GM21360 (cell line): ENCODE data around the gene MCF2L.
"Not testable (repeated sequence)": the region's sequence is repeated elsewhere in the genome, so short reads cannot be mapped to it uniquely, and the experiment has no call there.

Source experiments
- ATAC-seq: cut with Tn5 transposase; IDR thresholded peaks from one replicate; pipeline ENCODE4 v1.9.1; 2021; ENCODE audit warnings: mild to moderate bottlenecking, moderate library complexity; ENCODE audit not compliant: unreplicated experiment

Gene MCF2L

DNA sequence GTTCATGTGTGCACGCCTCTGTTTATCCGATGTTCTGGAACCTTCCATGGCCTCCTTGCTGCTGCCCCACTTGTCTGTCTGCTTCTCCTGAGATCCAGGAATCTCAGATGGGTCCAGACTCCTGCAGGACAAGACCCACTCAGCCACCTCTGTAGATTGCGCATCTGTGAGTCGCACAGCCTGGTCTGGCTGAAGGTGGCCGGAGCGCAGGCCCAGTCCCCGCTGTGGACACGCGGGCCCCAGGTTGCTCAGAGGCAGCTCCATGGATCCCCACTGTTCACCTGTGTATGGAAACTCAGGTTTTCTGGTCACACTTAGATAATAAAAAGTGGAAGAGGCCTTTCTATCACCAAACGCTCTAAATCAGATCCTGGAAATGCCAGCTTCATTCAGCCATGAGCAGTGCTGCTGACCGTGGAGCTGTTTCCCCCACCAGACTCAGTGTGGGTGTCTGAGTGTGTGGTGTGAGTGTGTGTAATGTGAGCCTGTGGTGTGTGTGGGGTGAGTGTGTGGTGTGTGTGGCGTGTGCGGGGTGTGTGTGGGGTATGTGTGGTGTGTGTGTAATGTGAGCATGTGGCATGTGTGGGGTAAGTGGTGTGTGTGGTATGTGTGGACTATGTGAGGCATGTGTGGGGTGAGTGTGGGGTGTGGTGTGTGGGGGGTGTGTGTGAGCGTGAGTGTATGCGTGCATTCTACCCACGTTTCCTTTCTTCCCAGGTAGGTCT, 59.5 kb downstream of the MCF2L start:
- no peak for ATAC-seq

DNA sequence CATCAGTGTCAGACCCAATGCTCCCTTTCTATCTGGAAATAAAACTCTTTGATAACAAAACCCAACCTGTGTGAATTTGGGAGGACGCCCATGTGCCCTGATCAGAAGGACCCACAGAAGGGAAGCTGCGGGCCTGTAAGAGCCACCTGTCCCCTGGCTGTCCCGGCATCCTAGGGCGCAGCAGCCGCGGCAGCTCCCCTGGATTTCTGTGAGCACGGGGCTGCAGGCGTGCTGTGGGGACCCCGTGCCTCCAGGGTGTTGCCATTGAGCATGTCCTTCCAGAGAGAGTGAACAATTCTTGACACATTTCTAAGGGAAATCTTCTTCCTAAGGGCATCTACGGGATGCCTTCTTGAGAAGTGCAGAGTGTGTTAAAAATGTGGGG, 60.0 kb downstream of the MCF2L start:
- ATAC-seq, result no peak

DNA sequence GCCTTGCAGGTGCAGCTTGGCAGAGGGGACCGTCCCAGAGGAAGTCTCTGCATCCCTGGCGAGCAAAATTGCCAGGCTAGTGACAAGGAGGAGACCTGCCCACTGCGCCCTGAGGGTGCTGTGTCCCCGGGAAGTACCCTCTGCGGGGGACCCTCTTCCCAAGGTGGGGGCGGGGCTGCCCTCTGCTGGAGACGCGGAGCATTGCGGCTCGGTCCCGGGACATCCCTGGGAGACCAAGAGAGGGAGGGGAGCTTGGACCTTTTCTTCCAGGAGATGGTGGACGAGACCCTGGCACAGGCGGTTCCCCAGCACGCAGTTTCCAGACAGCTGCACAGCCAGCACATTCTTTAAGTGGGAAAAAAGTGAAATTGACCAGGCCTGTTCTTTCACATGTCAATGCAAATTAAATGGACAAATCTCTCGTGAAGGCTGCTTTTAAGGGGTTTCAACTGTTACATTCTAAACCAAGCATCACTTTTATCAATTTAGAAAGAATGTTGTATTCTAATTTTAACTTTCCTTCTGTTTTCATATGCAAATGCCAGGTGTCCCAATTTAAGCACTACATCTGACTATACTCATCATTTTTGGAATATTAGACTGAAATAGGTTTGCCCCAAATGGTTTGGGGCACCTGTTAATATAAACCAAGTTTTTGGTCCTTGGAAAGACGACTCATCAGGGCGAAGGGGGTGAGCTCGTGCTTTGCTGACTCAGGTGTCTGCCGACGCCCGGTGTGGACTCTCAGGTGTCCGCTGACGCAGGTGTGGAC, 60.7 kb downstream of the MCF2L start:
- ATAC-seq, result no peak

DNA sequence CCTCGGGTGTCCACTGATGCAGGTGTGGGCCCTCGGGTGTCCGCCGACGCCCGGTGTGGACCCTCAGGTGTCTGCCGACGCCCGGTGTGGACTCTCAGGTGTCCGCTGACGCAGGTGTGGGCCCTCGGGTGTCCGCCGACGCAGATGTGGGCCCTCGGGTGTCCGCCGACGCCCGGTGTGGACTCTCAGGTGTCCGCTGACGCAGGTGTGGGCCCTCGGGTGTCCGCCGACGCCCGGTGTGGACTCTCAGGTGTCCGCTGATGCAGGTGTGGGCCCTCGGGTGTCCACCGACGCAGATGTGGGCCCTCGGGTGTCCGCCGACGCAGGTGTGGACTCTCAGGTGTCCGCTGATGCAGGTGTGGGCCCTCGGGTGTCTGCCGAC, 61.2 kb downstream of the MCF2L start:
- not testable (repeated sequence) for ATAC-seq

DNA sequence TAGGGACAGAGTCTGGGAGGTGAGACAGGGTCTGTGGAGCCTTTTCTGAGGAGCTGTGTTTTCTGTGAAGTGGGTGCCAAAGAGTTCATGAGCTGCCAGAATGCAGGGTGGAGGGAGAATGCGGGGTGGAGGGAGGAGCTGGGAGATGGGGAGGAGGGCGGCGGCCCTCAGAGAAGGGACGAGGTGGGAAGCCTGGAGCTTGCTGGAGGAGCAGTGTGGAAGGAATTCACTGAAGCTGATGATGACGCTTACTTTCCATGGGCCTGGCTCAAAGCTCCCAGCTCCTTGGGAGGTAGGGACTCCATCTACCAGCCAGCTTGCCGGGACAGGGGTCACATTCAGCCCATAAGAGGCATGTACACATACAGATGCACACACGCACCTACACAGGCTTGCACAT, 62.5 kb downstream of the MCF2L start:
- no peak for ATAC-seq

DNA sequence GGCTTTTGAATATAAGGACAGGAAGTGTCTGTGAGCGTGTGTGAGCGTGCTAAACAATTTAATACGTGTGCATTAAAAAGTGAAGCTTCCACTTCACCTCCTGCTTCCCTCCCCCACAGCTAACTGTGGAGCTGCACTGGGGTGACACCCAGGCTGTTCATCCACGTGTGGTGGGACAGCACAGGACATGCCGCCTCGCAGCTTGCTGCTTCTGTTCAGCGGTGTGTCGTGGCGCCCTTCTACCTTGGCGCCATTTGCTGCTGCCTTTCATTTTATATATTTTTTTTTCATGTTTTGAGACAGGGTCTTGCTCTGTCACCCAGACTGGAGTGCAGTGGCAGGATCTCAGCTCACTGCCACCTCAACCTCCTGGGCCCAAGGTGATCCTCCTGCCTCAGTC, 63.3 kb downstream of the MCF2L start:
- no peak for ATAC-seq

DNA sequence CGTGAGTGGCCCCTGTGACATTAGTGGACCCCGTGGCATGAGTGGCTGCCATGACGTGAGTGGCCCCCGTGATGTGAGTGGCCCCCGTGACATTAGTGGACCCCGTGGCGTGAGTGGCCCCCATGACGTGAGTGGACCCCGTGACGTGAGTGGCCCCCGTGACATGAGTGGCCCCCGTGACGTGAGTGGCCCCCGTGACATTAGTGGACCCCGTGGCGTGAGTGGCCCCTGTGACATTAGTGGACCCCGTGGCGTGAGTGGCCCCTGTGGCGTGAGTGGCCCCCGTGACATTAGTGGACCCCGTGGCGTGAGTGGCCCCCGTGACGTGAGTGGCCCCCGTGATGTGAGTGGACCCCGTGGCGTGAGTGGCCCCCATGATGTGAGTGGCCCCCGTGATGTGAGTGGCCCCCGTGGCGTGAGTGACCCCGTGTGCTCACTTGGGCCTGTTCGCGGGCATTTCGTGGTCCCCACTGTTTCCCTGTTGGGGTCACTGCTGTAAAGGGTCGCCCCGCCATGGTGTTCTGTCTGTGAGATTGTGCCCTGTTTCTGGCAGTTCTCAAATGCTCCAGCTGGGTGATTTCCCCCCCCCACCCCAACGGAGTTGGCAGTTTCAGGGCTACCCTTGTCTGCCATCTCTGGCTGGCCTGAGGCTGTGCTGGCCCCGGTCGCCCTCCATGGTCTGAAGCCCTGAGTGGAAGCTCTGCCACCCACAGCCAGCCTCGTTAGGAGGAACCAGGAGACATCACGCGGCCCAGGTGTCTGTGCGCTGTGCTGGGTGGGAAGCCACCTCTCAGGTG, 64.2 kb downstream of the MCF2L start:
- ATAC-seq, result no peak

DNA sequence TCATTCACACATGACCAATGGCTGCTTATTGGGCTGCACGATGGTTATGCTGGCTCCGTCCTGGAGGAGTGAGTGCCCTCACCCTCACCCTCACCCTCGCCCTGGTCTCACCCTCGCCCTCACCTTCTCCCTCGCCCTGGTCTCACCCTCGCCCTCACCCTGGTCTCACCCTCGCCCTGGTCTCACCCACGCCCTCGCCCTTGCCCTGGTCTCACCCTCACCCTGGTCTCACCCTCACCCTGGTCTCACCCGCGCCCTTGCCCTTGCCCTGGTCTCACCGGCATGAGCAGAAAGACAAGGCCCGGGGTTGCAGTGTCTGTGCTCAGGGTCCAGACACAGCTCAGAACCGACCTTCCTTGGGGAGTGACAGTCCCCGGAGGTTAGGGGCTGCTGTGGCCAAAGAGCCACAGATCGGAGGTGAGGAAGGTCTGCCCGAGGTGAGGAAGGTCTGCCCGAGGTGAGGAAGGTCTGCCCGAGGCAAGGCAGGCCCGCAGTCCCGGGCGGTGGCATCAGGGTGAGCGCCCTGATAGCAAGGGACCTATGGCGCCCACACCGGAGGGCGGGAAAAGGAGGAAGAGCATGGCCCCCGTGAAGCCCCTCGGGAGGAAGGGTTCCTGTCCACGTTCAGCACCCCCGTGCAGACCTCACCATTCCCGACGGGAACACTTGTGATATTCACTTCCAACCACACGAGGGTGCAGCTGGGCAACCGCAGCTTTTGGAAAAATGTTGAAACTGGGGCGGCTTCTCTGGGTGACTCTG, 65.6 kb downstream of the MCF2L start:
- no peak for ATAC-seq

DNA sequence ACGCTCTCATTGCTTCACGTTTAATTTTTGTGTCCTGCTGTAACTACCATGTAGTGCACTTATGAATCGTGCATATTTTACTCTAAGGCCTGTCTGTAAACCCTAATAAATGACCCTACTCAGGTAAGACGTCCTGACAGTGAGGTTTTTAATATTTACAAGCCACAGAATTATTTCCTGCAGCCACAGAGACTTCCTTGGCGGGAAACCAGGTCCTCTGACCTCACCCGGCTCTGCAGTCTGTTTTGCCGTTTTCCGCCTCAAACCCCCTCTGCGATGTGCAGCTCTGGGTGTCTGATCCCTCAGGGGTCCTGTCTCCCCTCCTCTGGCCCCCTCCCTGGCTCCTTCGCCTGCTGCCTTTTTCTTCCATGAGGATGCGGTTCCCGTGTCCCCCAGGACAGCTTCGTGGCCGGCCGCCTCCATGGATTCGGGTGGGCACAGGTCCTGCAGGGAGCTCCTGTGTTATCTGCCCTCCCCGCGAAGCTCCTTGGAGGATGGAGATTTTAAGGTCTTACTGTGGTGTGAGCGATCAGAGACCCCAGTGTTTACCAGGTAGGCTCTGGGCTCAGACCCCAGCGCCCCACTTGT, 66.3 kb downstream of the MCF2L start:
- no peak for ATAC-seq

DNA sequence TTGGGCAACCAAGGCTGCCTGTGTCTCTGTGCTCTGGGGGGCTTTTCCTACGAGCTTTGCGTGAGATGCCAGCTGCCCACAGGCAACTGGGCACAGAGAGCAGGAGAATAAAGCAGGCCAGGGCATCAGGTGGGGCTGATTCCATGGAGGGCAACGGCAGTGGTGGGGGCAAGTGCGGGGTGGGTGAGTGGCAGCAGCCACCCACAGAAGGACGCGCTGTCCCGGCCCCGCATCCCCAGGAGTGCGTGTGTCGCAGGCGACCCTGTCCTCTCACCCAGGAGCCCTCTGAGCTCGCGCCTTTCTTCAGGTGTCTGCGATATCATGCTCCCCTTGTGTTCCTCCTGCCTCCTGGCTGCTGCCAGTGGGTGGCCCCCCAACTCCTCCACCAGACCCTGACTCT, 67.4 kb downstream of the MCF2L start:
- ATAC-seq, result no peak

DNA sequence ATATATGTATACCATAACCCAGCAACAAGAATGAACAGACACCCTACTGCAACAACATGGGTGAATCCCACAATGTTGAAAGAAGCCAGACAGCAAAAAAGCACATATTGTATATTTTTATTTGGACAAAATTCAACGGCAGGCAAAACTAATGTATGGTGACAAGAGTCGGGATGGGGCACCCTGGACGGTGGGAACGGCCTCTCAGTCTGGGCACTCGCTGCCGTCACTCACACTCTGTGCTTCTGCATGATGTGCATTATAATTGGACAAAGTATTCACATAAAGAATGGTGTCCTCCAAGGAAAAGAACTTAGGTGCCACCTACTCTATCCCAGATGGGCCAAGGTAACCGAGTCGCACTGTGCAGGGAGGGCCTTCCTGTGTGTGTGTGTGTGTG, 71.0 kb downstream of the MCF2L start:
- ATAC-seq, result no peak

DNA sequence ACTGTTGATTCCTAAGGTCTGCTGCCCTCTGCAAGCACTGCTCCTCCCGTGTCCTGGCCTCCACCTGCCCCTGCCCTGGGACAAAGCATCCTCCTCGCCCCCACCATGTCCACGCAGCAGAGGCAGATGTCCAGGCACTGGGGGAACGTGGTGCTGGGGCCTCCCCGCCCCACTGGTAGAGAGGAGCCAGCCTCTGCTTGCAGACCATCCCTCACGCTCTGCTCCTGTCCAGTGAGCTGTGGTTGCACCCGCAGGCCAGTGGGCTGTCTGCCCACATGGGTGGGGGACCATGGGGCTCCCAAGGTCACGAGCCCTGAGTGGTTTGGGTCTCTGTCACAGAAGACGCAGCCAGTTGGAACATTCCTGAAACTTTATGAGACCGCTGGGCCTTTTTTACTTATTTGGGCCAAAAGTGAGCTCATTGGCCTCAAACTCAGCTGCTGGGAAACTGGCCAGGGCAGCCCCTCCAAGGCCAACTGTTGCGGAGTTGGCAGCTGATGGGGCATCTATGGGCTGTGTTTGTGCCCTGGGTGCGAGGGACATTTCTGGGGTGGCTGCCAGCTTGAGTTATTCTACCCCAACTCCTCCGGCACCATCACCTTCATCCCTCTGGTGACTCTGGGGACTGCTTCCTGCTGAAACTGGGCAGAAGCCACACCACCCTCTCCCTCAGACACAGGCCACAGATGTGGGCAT, 71.7 kb downstream of the MCF2L start:
- ATAC-seq, result no peak

DNA sequence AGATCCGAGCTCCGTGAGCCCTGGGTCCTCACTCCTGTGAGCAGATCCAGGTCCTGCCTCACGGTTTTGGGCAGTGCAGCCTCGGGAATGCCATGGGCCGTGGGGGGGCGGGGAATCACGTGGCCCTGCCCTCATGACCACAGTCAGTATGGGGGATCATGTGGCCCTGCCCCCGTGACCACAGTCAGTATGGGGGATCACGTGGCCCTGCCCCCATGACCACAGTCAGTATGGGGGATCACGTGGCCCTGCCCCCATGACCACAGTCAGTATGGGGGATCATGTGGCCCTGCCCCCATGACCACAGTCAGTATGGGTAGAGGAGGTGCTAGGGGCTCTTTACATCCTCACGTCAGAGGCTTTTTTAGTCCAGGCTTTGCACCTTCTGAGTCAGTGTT, 72.3 kb downstream of the MCF2L start:
- no peak for ATAC-seq

DNA sequence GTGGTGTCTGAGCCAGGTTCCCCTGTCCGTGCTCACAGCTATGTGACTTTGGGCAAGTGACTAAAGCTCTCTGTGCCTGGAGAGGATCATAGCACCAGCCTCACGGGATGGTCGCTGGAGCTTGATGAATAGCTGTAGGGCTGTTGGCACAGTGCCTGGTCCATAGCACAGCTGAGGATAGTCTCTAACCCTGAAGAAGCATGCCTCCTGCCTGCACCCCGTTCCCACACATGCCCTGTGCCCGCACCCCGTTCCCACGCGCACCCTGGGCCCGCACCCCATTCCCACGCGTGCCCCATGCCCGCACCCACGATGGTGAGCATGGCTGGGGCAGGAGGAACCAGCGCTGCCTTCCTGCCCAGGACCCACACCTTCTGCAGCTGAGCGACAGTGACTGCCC, 72.9 kb downstream of the MCF2L start:
- no peak for ATAC-seq

DNA sequence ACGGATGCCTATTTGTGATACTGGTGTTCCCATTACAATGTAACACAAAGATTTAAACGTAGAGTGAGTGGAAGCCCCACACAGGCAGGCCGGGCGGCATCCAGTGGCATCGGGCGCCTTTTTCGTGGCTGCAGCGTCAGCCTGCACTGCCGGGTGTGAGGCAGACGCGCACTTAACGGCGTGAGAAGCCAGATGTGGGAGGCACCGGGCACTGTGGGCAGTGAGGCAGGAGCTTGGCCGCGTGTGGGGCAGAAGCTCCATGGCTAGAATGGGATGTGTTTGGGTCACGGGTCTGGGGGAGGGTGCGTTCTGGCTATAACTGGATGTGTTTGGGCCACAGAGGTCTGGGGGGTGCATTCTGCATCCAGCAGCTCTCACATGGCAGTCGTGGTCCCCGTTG, 73.4 kb downstream of the MCF2L start:
- ATAC-seq, result no peak

DNA sequence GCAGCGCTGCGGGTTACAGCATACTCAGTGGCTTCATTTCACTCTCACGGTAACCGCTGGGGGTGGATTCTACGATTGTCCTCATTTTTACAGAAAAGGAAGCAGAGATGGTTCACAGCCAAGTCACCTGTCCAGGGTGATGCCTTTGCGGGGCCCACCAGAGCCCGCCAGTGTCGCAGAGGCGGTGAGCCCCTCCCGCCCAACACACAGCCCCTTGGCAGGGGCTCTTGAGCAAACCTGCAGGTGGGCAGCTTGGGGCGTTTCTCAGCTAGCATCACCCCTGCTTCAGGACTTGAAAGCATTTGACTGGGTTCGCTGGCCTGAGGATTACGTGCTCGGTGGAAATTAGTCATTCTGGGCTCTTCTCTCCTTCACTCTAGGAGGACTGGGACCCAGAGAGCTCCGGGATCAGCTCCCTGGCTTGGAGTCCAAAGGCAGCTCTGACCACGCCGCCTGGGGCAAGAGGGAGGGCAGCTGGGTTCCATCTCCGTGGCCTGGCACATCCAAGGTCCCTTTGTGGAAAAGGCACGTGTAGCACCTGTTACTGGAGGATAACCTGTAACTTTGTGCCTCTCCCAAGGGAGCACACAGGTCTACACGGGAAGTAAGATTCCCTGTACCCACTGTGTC, 74.1 kb downstream of the MCF2L start:
- ATAC-seq, result no peak

DNA sequence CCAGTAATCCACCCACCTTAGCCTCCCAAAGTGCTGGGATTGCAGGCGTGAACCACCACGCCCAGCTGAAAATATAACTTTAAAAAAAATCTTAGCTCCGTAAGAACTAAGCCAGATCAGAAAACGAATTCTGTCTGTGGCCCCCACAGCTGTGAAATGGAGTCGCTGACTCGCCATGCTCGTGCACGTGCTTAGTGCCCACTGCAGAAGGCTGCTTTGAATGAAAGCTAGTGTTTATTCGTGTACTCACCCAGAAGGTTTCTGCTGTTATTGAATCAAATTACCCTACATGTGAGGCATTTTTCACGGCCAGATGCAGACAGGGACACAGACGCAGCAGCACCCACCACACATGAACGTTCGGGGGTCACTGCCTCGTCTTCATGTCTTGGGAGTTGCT, 74.9 kb downstream of the MCF2L start:
- ATAC-seq, result no peak

DNA sequence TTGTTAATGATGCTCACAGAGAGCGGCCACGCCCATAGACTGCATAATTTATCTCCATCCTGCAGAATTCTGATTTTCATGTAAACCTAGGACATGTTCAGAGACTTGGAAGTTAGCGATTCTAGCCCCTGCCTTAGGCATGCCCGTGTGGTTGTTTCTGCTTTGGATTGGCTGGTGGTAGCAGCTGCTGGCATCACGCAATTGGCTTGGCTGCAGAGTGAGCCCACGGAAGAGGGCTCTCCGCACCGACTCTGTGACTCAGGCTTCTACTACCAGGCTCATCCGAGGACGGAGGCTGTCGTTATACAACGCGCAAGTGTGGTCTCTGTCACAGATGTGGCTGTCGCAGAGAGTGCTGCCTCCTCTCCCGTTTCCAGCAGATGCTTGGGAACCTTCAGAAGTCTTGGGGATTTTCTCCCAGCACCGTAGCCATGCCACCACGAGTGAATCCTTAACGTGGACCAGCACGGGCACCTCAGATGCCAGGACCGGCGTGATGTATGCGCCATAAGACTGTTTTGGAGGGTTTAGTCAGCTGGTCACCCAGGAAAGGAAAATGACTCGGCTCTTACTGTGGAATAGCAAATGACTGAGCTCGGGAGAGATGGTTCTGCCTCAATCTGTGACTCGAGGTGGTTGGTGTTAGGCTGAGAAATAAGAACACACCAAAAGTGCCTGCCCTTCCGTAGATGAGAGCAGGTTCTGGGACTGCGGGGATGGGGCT, 75.5 kb downstream of the MCF2L start:
- ATAC-seq, result no peak
